GM12878 (cell line): ENCODE results near the gene PLCB4. TPM values are rescaled to one million over a fixed set of nuclear protein-coding genes. Genes with fewer than 3 reads are reported as not detected.

ENCODE experiments used
- ATAC-seq: fragments of 200-7000 bp; cut with Tn5 transposase; 3 replicates; pipeline ENCODE4 v1.9.1; 2020; ENCODE audit warnings: mild to moderate bottlenecking, moderate library complexity
- BruUV-seq: library from RNA; stranded (reverse); fragments of 400-500 nt; replicated peaks from 2 replicates; lab custom pipeline; 2021; lab: Mats Ljungman, UMichigan
- CTCF ChIA-PET: fragments of 300-600 bp; sonication (Branson Sonifier 250); formaldehyde crosslinking; extraction: SDS; loops from one replicate; lab custom pipeline; 2021; ENCODE audit warnings: inconsistent platforms; lab: Yijun Ruan, JAX
- POLR2A ChIA-PET: fragments of 350-600 bp; formaldehyde crosslinking; extraction: SDS; loops from one replicate; lab custom pipeline; 2021; ENCODE audit warnings: inconsistent platforms; lab: Charles Lee
- RAD21 ChIA-PET: fragments of 300-600 bp; sonication (Branson Sonifier 250); formaldehyde crosslinking; loops from one replicate; lab custom pipeline; 2023; ENCODE audit warnings: antibody characterized with exemption; ENCODE audit not compliant: unreplicated experiment; lab: Charles Lee
- SMC1A ChIA-PET: fragments of 300-600 bp; sonication (Branson Sonifier 250); formaldehyde crosslinking; loops from one replicate; lab custom pipeline; 2023; ENCODE audit not compliant: unreplicated experiment, uncharacterized antibody; lab: Charles Lee
- DNase-seq: peaks from one replicate; pipeline ENCODE4 v3.0.0-alpha.2; 2011; ENCODE audit warnings: low read depth, low spot score
- FAIRE-seq: peaks from 3 replicates; lab custom pipeline; 2011; peaks lifted over from hg19 to GRCh38; lab: Jason Lieb, UNC
- H2AFZ ChIP-seq: 2 replicates; pipeline ENCODE4 v1.6.0; 2011; ENCODE audit warnings: low read depth, low read length, control low read depth; ENCODE audit not compliant: control insufficient read depth
- H3K27ac ChIP-seq: 2 replicates; pipeline ENCODE4 v1.5.1; 2011; ENCODE audit warnings: control low read depth; ENCODE audit not compliant: control insufficient read depth, insufficient read depth
- H3K27me3 ChIP-seq, 2 experiments: replicated peaks in 1 of 2; 2 replicates each; pipeline versions ENCODE4 v1.6.0 to v1.6.1; 2011; ENCODE audit warnings: low read length in 1 of 2; ENCODE audit not compliant: control insufficient read depth in 2 of 2, insufficient read depth in 2 of 2
- H3K36me3 ChIP-seq, 2 experiments: 2 replicates each; pipeline ENCODE4 v1.5.1; 2011; ENCODE audit warnings: low read length in 1 of 2; ENCODE audit not compliant: control insufficient read depth in 2 of 2, insufficient read depth in 2 of 2
- H3K4me1 ChIP-seq: 2 replicates; pipeline ENCODE4 v1.6.1; 2011; ENCODE audit warnings: mild to moderate bottlenecking, low read length, moderate library complexity, mixed read lengths; ENCODE audit not compliant: control insufficient read depth, insufficient read depth
- H3K4me2 ChIP-seq: 2 replicates; pipeline ENCODE4 v1.6.0; 2011; ENCODE audit warnings: control low read depth; ENCODE audit not compliant: control insufficient read depth, insufficient read depth
- H3K4me3 ChIP-seq: fragments of 200-600 bp; sonication (generic); 2 replicates; pipeline ENCODE4 v1.5.1; 2016
- H3K79me2 ChIP-seq: 2 replicates; pipeline ENCODE4 v1.6.0; 2011; ENCODE audit warnings: low read length; ENCODE audit not compliant: control insufficient read depth, insufficient read depth
- H3K9ac ChIP-seq: 2 replicates; pipeline ENCODE4 v1.8.0; 2011; ENCODE audit warnings: low read length, control low read depth, mixed read lengths; ENCODE audit not compliant: control insufficient read depth, insufficient read depth
- H3K9me3 ChIP-seq: replicated peaks from 3 replicates; pipeline ENCODE4 v1.5.1; 2011; ENCODE audit warnings: mild to moderate bottlenecking, low read length; ENCODE audit not compliant: control insufficient read depth, insufficient read depth
- H4K20me1 ChIP-seq: 2 replicates; pipeline ENCODE4 v1.6.0; 2011; ENCODE audit not compliant: control insufficient read depth, insufficient read depth
- CHD2 ChIP-seq: IDR thresholded peaks from 2 replicates; pipeline ENCODE4 v1.6.1; 2011; ENCODE audit warnings: low read depth, low read length, improper control_type of control experiment, borderline replicate concordance
- MYB ChIP-seq: fragments of 150-350 bp; IDR thresholded peaks from 2 replicates; pipeline ENCODE4 v1.6.1; 2014; ENCODE audit warnings: mild to moderate bottlenecking, low read depth, low read length, borderline replicate concordance
- NFYA ChIP-seq: IDR thresholded peaks from 2 replicates; pipeline ENCODE4 v1.6.1; 2011; ENCODE audit warnings: low read depth, mild to moderate bottlenecking, low read length, improper control_type of control experiment, borderline replicate concordance
- PAX8 ChIP-seq: fragments of 450-650 bp; IDR thresholded peaks from 2 replicates; pipeline ENCODE4 v1.6.1; 2017; ENCODE audit warnings: mild to moderate bottlenecking, moderate library complexity
- POLR2AphosphoS5 ChIP-seq: IDR thresholded peaks from 2 replicates; pipeline ENCODE4 v1.6.1; 2011; ENCODE audit warnings: mild to moderate bottlenecking, low read length, inconsistent platforms
- RELA ChIP-seq: fragments of 450-650 bp; IDR thresholded peaks from 2 replicates; pipeline ENCODE4 v1.8.0; 2014; ENCODE audit warnings: borderline replicate concordance; ENCODE audit not compliant: partially characterized antibody
- SP1 ChIP-seq: IDR thresholded peaks from one replicate; pipeline ENCODE4 v1.6.1; 2011; ENCODE audit warnings: low read depth, low read length
- SREBF2 ChIP-seq: IDR thresholded peaks from 2 replicates; pipeline ENCODE4 v1.6.1; 2012; ENCODE audit warnings: mild to moderate bottlenecking, low read length
- SUPT20H ChIP-seq: IDR thresholded peaks from 2 replicates; pipeline ENCODE4 v1.6.1; 2011; ENCODE audit warnings: low read depth, mild to moderate bottlenecking, low read length, moderate library complexity, borderline replicate concordance; ENCODE audit not compliant: control insufficient read depth
- TARDBP ChIP-seq: IDR thresholded peaks from 2 replicates; pipeline ENCODE4 v1.6.1; 2016; ENCODE audit warnings: borderline replicate concordance
- ZNF217 ChIP-seq: fragments of 450-650 bp; IDR thresholded peaks from 2 replicates; pipeline ENCODE4 v1.6.1; 2017; ENCODE audit warnings: antibody characterized with exemption, mild to moderate bottlenecking
- ZNF622 ChIP-seq: fragments of 450-650 bp; IDR thresholded peaks from 2 replicates; pipeline ENCODE4 v1.6.1; 2017; ENCODE audit warnings: mild to moderate bottlenecking, inconsistent platforms
- in situ Hi-C: fragments of 300-500 bp; cut with MboI; formaldehyde crosslinking; loops from 9 replicates; pipeline ENCODE4 v1.14.3; 2018; ENCODE audit warnings: mixed read lengths
- intact Hi-C: fragments of 100-400 bp; cut with micrococcal nuclease; formaldehyde crosslinking; loops from one replicate; pipeline ENCODE4 v1.14.2; 2022; ENCODE audit not compliant: unreplicated experiment
- polyA plus RNA-seq, 11 experiments: library from polyadenylated mRNA; depleted of rRNA in 4 of 11; unstranded in 6 of 11; stranded (reverse) in 5 of 11; fragments of >200 nt; fragmentation: Nextera tagmentation in 4 of 11; fragmentation: Illumina TruSeq in 1 of 11; extraction: Ambion mirVana in 4 of 11; extraction: Trizol in 1 of 11; gene quantifications; 1 replicate in 1 of 11; 2 replicates in 10 of 11; pipeline versions ENCODE4 v1.2.1 to v1.2.3, GENCODE V29; 2011 to 2016; ENCODE audit warnings: inconsistent platforms in 2 of 11, missing spikeins in 2 of 11, low read depth in 1 of 11
- total RNA-seq, 4 experiments: library from RNA; depleted of rRNA in 3 of 4; stranded (reverse); fragments of >200 nt in 3 of 4; fragmentation: Illumina TruSeq in 1 of 4; extraction: Trizol in 1 of 4; gene quantifications; 2 replicates each; pipeline versions ENCODE4 v1.2.1 to v1.2.3, GENCODE V29; 2013 to 2021
- TF ChIP-seq, protein P1 (sequence below): fragments of 450-650 bp; IDR thresholded peaks from 2 replicates; pipeline ENCODE4 v1.6.1; 2016; ENCODE audit warnings: mild to moderate bottlenecking, moderate library complexity, borderline replicate concordance
- TF ChIP-seq, protein P2 (sequence below): fragments of 450-650 bp; IDR thresholded peaks from 2 replicates; pipeline ENCODE4 v1.6.1; 2017; ENCODE audit warnings: borderline replicate concordance
- TF ChIP-seq, protein P3 (sequence below): fragments of 450-650 bp; IDR thresholded peaks from 2 replicates; pipeline ENCODE4 v1.6.1; 2017; ENCODE audit warnings: antibody characterized with exemption, mild to moderate bottlenecking, moderate library complexity

PLCB4 gene
- total and polyA plus RNA-seq, 10 of the 15 experiments (the other 5 are each of a cell fraction or from before 2014, with no cell fraction given) = not detected

DNA sequence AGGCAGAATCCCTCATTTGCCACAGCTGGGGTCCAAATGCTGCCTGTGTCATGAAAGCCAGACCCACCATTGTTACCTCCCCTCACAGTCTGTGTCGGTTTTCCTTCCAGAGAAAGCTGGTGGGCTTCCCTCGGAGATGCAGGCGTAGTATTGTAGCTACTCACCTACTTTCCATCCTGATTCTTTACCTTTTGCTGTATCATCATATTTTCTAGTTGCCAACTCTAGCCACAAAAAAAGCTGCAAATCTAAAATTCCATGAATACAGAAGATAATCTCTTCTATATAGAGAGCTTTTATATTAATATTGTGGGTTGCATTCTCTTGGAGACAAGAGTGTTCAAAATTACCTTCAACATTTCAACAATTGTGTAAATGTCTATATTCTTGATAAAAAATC, 347.5 kb downstream of the PLCB4 start (continued):
- TF ChIP-seq RELA (no peak), ZNF622 (no peak), ZNF217 (no peak)
- TF ChIP-seq, protein P1, sequence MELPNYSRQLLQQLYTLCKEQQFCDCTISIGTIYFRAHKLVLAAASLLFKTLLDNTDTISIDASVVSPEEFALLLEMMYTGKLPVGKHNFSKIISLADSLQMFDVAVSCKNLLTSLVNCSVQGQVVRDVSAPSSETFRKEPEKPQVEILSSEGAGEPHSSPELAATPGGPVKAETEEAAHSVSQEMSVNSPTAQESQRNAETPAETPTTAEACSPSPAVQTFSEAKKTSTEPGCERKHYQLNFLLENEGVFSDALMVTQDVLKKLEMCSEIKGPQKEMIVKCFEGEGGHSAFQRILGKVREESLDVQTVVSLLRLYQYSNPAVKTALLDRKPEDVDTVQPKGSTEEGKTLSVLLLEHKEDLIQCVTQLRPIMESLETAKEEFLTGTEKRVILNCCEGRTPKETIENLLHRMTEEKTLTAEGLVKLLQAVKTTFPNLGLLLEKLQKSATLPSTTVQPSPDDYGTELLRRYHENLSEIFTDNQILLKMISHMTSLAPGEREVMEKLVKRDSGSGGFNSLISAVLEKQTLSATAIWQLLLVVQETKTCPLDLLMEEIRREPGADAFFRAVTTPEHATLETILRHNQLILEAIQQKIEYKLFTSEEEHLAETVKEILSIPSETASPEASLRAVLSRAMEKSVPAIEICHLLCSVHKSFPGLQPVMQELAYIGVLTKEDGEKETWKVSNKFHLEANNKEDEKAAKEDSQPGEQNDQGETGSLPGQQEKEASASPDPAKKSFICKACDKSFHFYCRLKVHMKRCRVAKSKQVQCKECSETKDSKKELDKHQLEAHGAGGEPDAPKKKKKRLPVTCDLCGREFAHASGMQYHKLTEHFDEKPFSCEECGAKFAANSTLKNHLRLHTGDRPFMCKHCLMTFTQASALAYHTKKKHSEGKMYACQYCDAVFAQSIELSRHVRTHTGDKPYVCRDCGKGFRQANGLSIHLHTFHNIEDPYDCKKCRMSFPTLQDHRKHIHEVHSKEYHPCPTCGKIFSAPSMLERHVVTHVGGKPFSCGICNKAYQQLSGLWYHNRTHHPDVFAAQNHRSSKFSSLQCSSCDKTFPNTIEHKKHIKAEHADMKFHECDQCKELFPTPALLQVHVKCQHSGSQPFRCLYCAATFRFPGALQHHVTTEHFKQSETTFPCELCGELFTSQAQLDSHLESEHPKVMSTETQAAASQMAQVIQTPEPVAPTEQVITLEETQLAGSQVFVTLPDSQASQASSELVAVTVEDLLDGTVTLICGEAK = no peak
- TF ChIP-seq, protein P2, sequence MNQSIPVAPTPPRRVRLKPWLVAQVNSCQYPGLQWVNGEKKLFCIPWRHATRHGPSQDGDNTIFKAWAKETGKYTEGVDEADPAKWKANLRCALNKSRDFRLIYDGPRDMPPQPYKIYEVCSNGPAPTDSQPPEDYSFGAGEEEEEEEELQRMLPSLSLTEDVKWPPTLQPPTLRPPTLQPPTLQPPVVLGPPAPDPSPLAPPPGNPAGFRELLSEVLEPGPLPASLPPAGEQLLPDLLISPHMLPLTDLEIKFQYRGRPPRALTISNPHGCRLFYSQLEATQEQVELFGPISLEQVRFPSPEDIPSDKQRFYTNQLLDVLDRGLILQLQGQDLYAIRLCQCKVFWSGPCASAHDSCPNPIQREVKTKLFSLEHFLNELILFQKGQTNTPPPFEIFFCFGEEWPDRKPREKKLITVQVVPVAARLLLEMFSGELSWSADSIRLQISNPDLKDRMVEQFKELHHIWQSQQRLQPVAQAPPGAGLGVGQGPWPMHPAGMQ = no peak

DNA sequence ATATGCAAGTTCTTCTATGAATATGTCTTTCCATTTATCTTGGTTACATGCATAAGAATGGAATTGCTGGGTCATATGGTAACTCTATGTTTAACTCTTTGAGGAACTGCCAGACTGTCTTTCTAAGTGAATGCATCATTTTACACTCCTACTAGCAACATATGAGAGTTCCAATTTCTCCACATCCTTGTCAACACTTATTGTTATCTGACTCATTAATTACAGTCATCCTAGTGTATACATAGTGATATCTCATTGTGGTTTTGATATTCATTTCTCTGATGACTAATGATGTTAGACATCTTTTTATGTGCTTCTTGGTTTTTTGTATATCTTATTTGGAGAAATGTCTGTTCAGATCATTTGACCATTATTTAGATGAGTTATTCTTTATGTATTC, 348.8 kb downstream of the PLCB4 start:
- no peaks in the 10 kb centered on the region for H3K9me3 ChIP-seq
- no peaks in the 10 kb centered on the region for H3K79me2 ChIP-seq
- peaks cover 4% of the 10 kb centered on the region for H3K4me1 ChIP-seq
- no TSS peak for BruUV-seq
- in situ Hi-C loops (no loop called here), intact Hi-C loops (no loop called here)
- FAIRE-seq = no peak
- H2AFZ ChIP-seq = no peak overlapping the region
- no peak for DNase-seq
- no peak overlapping the region for H3K4me2 ChIP-seq
- RAD21 ChIA-PET = no interaction called here
- no peak for ATAC-seq
- SMC1A ChIA-PET = interaction anchor here (1.9 kb wide), 1 partner anchor 10 kb away, joined by 6 read pairs; no protein-coding TSS in a partner anchor
- H4K20me1 ChIP-seq = no peaks in the 10 kb centered on the region
- CTCF ChIA-PET = interaction anchor here (7.3 kb wide), 1 partner anchor 9 kb away, joined by 52 read pairs; no protein-coding TSS in a partner anchor
- POLR2A ChIA-PET = no interaction called here
- no peak overlapping the region for H3K4me3 ChIP-seq
- H3K9ac ChIP-seq = no peak overlapping the region
- H3K27ac ChIP-seq = no peak overlapping the region
- no peaks in the 10 kb centered on the region for H3K27me3 ChIP-seq
- H3K36me3 ChIP-seq = no peaks in the 10 kb centered on the region
- TF ChIP-seq, protein P3, sequence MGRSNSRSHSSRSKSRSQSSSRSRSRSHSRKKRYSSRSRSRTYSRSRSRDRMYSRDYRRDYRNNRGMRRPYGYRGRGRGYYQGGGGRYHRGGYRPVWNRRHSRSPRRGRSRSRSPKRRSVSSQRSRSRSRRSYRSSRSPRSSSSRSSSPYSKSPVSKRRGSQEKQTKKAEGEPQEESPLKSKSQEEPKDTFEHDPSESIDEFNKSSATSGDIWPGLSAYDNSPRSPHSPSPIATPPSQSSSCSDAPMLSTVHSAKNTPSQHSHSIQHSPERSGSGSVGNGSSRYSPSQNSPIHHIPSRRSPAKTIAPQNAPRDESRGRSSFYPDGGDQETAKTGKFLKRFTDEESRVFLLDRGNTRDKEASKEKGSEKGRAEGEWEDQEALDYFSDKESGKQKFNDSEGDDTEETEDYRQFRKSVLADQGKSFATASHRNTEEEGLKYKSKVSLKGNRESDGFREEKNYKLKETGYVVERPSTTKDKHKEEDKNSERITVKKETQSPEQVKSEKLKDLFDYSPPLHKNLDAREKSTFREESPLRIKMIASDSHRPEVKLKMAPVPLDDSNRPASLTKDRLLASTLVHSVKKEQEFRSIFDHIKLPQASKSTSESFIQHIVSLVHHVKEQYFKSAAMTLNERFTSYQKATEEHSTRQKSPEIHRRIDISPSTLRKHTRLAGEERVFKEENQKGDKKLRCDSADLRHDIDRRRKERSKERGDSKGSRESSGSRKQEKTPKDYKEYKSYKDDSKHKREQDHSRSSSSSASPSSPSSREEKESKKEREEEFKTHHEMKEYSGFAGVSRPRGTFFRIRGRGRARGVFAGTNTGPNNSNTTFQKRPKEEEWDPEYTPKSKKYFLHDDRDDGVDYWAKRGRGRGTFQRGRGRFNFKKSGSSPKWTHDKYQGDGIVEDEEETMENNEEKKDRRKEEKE = no peak
- TF ChIP-seq POLR2AphosphoS5 (no peak), MYB (no peak), NFYA (no peak), CHD2 (no peak), SP1 (no peak), SUPT20H (no peak), PAX8 (no peak), TARDBP (no peak), SREBF2 (no peak)
